NT2/D1 (cell line): Measurements from ENCODE around the gene NUP43.

Source experiments
- DNase-seq: peaks from one replicate; pipeline ENCODE4 v3.0.0-alpha.2; 2011; ENCODE audit warnings: low read depth, low spot score
- H3K27me3 ChIP-seq: 2 replicates; pipeline ENCODE4 v1.6.0; 2011; ENCODE audit warnings: mild to moderate bottlenecking; ENCODE audit not compliant: insufficient read length, insufficient read depth
- H3K36me3 ChIP-seq: 2 replicates; pipeline ENCODE4 v1.6.1; 2011; ENCODE audit warnings: mild to moderate bottlenecking, low read length, mixed read lengths; ENCODE audit not compliant: insufficient read depth, insufficient read length
- H3K4me1 ChIP-seq: 2 replicates; pipeline ENCODE4 v1.5.1; 2011; ENCODE audit not compliant: insufficient read depth, insufficient read length
- H3K4me3 ChIP-seq: 2 replicates; pipeline ENCODE4 v1.5.1; 2011; ENCODE audit warnings: low read depth; ENCODE audit not compliant: insufficient read length
- H3K9ac ChIP-seq: 2 replicates; pipeline ENCODE4 v1.6.0; 2011; ENCODE audit warnings: low read depth; ENCODE audit not compliant: insufficient read length
- H3K9me3 ChIP-seq: 2 replicates; pipeline ENCODE4 v1.5.1; 2011; ENCODE audit warnings: mild to moderate bottlenecking, low read length; ENCODE audit not compliant: insufficient read depth
- SUZ12 ChIP-seq: IDR thresholded peaks from 2 replicates; pipeline ENCODE4 v1.6.1; 2011; ENCODE audit not compliant: insufficient read length, insufficient read depth; ENCODE audit errors: extremely low read depth
- YY1 ChIP-seq: IDR thresholded peaks from 2 replicates; pipeline ENCODE4 v1.6.1; 2011; ENCODE audit not compliant: insufficient read length, insufficient read depth
- ZNF274 ChIP-seq: IDR thresholded peaks from 2 replicates; pipeline ENCODE4 v1.6.1; 2011; ENCODE audit warnings: mild to moderate bottlenecking, low read depth, low read length

The NUP43 gene

DNA sequence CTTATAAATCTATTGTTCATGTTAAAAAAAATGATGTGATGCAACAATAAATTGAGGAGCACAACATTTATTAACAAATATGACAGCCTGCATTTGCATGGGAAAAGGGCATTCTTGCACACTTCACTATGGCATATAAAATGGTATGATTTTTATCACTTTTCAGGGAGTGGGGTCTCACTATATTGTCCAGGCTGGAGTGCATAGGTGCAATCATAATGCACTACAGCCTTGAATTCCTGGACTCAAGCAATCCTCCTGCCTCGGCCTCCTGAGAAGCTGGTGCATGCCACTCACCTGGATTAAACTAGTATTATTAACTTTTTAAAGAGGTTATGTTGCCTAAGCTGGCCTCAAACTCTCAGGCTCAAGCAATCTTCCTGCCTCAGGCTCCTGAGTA, 11.4 kb downstream of the NUP43 start:
- H3K27me3 ChIP-seq, result no peaks in the 10 kb centered on the region
- H3K36me3 ChIP-seq, result peaks cover 65% of the 10 kb centered on the region
- no peaks in the 10 kb centered on the region for H3K4me1 ChIP-seq
- H3K4me3 ChIP-seq, result no peak overlapping the region
- no peak for DNase-seq
- H3K9me3 ChIP-seq, result no peaks in the 10 kb centered on the region
- H3K9ac ChIP-seq, result no peak overlapping the region
- TF ChIP-seq YY1, result no peak
- TF ChIP-seq ZNF274, result no peak
- TF ChIP-seq SUZ12, result no peak

DNA sequence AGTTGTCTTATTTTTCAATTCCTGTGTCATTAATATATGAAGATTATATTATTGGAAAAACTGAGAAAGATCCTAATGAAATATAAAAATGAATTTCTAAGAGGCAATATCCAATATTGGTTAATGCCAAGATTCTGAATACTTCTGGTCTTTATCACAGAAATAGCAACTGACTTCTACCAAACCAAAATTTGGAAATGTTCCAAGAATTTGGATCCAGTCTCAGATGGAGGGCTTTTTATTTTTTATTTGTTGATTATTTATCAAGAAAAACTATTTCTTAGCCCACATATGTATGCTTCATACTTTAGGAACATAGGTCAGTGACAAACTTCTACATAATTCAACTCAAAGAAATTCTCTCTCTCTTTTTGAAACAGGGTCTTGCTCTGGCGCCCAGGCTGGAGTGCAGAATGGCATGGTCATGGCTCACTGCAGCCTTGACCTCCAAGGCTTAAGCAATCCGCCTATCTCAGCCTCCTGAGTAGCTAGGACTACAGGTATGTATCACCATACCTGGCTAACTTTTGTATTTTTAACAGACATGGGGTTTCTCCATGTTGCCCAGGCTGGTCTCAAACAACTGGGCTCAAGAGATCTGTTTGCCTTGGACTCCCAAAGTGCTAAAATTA, 13.1 kb downstream of the NUP43 start:
- no peak for DNase-seq
- TF ChIP-seq YY1 (no peak), SUZ12 (no peak), ZNF274 (no peak)
- Histone ChIP-seq H3K9ac (no peak overlapping the region), H3K4me3 (no peak overlapping the region), H3K4me1 (no peaks in the 10 kb centered on the region), H3K27me3 (no peaks in the 10 kb centered on the region), H3K9me3 (no peaks in the 10 kb centered on the region), H3K36me3 (peaks cover 65% of the 10 kb centered on the region)

DNA sequence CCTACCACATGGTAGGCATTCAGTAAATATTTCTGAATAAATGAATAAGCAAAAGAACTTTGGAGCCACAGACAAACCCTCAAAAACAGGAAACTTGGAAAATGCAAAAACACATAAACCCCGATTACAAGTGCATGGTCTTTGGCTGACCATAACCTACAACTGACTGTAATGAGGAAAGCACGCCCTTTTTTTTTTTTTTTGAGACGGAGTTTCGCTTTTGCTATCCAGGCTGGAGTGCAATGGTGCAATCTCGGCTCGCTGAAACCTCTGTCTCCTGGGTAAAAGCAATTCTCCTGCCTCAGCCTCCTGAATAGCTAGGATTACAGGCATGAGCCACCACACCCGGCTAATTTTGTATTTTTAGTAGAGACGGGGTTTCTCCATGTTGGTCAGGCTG, 16.5 kb downstream of the NUP43 start:
- no peaks in the 10 kb centered on the region for H3K9me3 ChIP-seq
- no peak overlapping the region for H3K4me3 ChIP-seq
- H3K9ac ChIP-seq, result no peak overlapping the region
- no peak for DNase-seq
- TF ChIP-seq YY1 (no peak), ZNF274 (no peak), SUZ12 (no peak)
- no peaks in the 10 kb centered on the region for H3K4me1 ChIP-seq
- peaks cover 56% of the 10 kb centered on the region for H3K36me3 ChIP-seq
- H3K27me3 ChIP-seq, result no peaks in the 10 kb centered on the region

DNA sequence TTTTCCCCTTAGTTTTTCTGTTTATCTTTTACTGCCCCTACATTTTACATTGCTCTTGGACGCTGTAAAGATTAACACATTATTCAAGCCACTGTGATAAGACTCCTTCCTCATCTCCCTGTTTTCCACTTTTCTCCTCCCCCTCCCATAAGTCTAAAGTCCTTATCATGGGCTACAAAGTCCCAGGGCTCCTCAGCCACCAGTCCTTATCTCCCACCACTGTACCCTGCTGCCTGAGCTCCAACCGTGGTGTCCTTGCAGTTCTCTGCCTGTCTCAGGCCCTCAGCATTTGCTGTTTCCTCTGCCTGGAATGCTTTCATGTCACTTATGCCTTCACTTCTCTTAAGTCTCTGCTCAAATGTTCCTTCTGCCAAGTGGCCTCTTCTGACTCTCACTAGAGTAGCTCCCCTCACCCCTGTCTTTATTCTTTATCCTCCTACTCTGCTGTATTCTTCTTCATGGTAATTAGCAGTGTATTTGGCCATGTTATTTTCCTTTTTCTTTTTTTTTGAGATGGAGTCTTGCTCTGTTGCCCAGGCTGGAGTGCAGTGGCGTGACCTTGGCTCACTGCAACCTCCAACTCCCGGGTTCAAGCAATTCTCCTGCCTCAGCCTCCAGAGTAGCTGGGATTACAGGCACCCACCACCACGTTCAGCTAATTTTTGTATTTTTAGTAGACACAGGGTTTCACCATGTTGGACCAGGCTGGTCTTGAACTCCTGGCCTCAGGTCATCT, 17.7 kb downstream of the NUP43 start:
- no peaks in the 10 kb centered on the region for H3K27me3 ChIP-seq
- no peaks in the 10 kb centered on the region for H3K4me1 ChIP-seq
- H3K9ac ChIP-seq, result no peak overlapping the region
- TF ChIP-seq SUZ12, result no peak
- no peak for TF ChIP-seq ZNF274
- TF ChIP-seq YY1, result no peak
- H3K36me3 ChIP-seq, result peaks cover 58% of the 10 kb centered on the region
- no peaks in the 10 kb centered on the region for H3K9me3 ChIP-seq
- DNase-seq, result no peak
- no peak overlapping the region for H3K4me3 ChIP-seq

DNA sequence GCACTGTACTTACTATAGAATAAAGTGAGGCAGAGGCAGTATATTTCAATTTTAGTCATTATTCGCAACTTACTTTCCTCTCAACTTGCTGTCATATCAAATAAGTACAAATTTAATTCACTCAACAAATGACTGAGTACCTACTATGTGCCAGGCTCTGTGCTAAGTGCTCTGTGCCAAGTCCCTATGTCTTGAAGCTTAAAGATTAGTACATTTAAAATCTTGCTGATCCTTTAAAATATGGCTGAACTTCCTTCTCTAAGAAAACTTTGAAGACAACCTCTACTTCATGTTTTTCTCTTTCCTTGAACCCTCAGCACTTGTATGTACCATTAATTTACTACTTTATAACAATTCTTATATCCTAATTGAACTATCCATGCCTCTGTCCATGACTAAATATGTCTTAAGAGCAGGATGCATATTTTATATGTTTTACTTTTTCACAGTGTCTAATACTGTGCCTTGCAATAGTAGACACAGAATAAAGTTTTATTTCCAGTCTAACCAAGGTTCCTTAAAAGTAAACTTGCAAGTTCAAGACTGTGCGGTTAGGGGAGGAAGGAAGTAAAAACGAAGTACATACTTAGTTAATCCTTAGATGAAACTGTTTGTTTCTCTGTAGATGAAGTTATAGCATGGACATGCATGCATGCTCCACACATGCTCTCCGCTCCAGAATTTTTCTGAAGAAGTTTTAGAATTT, 18.4 kb downstream of the NUP43 start:
- no peak overlapping the region for H3K9ac ChIP-seq
- DNase-seq, result no peak
- peaks cover 57% of the 10 kb centered on the region for H3K36me3 ChIP-seq
- no peak for TF ChIP-seq YY1
- no peak for TF ChIP-seq ZNF274
- TF ChIP-seq SUZ12, result no peak
- no peaks in the 10 kb centered on the region for H3K27me3 ChIP-seq
- H3K4me1 ChIP-seq, result no peaks in the 10 kb centered on the region
- H3K4me3 ChIP-seq, result no peak overlapping the region
- no peaks in the 10 kb centered on the region for H3K9me3 ChIP-seq

DNA sequence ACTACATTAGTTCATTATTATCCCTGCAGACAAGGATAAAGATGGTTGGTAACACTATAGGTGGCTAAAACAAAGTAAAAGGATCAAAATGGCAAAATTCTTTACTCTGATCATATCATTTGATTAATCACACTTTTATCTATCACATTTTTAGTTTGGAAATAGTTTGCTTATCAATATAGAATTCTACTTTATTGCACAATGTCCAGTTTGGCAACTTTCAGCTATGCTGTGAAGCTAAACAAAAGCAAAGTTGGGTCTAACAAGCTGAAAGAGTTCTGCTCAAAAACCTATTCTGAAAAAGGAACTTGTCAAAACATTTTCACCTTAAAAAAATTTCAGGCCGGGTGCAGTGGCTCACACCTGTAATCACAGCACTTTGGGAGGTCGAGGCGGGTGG, 20.5 kb downstream of the NUP43 start:
- Histone ChIP-seq H3K36me3 (peaks cover 53% of the 10 kb centered on the region), H3K27me3 (no peaks in the 10 kb centered on the region), H3K9me3 (no peaks in the 10 kb centered on the region)

DNA sequence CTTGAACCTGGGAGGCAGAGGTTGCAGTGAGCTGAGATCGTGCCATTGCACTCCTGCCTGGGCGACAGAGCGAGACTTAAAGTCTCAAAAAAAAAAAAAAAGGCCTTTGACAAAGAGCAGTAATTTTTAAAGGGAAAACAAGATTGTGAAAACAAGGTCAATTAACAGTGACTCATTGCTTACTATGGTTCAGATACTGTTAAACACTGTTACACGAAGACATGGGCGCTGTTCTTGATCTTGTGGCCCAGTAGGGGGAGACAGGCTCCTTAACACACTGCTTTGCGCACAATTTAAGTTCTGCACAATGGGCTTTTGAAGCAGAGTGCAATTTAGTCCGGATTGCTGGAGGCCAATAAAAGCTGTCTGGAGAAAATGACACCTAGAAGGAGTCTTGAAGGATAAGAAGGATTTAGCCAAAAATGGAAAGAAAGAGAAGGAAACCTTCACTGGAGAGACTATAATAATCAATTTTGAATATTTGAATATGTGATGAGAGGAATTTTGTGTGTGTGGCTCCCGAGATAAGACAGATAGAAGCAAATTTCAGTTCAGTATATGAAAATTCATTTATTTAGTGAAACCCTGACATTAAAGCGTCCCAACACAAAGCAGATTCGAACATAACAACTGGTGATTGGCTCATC, 22.4 kb downstream of the NUP43 start:
- H3K4me1 ChIP-seq, result no peaks in the 10 kb centered on the region
- no peak overlapping the region for H3K4me3 ChIP-seq
- no peaks in the 10 kb centered on the region for H3K9me3 ChIP-seq
- no peaks in the 10 kb centered on the region for H3K27me3 ChIP-seq
- no peak for DNase-seq
- TF ChIP-seq SUZ12, result no peak
- no peak for TF ChIP-seq ZNF274
- H3K36me3 ChIP-seq, result peaks cover 41% of the 10 kb centered on the region
- H3K9ac ChIP-seq, result no peak overlapping the region

More for the DNA sequence above, 20.5 kb downstream of the NUP43 start:
- no peak for DNase-seq
- Histone ChIP-seq H3K9ac (no peak overlapping the region), H3K4me3 (no peak overlapping the region), H3K4me1 (no peaks in the 10 kb centered on the region)
- TF ChIP-seq YY1 (no peak), ZNF274 (no peak), SUZ12 (no peak)
